AG09319 (cell line): ENCODE measurements around the gene PIK3C2G.

Experiments used
- DNase-seq: peaks from one replicate; pipeline ENCODE4 v3.0.0-alpha.2; 2010; ENCODE audit warnings: low read depth; ENCODE audit errors: extremely low read depth
- CTCF ChIP-seq: IDR thresholded peaks from 2 replicates; pipeline ENCODE4 v1.5.1; 2011; ENCODE audit warnings: low read depth, mild to moderate bottlenecking, inconsistent platforms, low read length, moderate library complexity

PIK3C2G gene, protein sequence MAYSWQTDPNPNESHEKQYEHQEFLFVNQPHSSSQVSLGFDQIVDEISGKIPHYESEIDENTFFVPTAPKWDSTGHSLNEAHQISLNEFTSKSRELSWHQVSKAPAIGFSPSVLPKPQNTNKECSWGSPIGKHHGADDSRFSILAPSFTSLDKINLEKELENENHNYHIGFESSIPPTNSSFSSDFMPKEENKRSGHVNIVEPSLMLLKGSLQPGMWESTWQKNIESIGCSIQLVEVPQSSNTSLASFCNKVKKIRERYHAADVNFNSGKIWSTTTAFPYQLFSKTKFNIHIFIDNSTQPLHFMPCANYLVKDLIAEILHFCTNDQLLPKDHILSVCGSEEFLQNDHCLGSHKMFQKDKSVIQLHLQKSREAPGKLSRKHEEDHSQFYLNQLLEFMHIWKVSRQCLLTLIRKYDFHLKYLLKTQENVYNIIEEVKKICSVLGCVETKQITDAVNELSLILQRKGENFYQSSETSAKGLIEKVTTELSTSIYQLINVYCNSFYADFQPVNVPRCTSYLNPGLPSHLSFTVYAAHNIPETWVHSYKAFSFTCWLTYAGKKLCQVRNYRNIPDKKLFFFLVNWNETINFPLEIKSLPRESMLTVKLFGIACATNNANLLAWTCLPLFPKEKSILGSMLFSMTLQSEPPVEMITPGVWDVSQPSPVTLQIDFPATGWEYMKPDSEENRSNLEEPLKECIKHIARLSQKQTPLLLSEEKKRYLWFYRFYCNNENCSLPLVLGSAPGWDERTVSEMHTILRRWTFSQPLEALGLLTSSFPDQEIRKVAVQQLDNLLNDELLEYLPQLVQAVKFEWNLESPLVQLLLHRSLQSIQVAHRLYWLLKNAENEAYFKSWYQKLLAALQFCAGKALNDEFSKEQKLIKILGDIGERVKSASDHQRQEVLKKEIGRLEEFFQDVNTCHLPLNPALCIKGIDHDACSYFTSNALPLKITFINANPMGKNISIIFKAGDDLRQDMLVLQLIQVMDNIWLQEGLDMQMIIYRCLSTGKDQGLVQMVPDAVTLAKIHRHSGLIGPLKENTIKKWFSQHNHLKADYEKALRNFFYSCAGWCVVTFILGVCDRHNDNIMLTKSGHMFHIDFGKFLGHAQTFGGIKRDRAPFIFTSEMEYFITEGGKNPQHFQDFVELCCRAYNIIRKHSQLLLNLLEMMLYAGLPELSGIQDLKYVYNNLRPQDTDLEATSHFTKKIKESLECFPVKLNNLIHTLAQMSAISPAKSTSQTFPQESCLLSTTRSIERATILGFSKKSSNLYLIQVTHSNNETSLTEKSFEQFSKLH (N-terminal part only)

DNA sequence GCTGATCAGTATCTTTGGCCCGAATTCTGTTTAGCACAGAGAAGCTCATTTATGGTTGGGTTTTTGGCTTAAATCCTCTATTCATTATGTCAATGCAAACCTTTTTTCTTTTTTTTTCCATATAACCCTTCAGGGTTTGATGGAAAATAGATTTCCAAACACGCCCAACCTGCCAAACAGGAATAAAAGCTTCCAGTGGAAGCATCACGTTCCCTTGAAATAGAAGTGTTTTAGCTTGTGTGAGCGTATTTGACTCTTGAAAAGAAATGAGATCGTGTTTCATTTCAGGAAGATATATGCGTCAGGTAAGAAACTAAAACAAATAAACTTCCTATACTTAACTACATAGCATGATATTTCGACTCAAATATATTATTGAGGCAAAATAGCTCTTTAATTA is at the start of gene PIK3C2G:
TSS of gene PIK3C2G (plus strand) at position 246 of the 400 bp plus-strand sequence. CDS start 20,564 bp downstream, outside the sequence.
- DNase-seq: no peak
- no peak for TF ChIP-seq CTCF

DNA sequence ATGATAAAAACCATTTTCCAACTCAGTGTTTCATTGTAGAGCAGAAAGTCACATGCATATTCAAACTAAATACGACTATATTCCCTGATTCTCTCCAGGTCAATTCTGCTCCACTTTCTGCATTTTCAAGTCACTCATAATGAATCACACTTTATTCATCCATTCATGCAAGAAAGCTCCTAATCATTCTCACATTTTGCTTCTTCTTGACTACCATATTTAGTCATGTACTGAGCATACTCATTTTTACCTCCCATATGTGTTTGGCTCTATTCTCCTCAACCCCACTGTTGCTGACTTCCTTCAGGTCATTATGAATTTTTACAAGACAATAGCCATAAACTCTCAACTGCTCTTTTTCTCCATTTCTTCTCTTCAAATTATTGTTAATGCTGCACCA is 43.4 kb upstream of the PIK3C2G start:
- DNase-seq: no peak
- TF ChIP-seq CTCF: no peak

DNA sequence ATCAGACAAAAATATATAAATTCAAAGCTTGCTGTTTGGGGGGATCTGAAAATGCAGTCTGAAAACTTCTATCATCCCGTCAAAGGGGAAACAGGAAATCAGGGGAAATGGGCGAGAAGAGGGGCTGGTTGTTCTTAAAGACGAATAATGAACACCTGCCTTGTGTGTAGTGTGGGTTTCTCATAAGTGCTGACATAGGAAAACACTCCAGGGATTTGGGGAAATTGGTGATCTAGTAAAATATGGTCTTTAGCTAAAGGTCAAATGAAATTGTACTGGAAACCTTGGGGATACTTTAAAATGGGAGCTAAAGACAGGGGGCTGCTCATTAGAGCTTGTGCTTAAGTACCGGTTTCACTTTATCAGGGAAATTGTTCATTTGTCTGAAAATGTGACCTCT is 39.6 kb upstream of the PIK3C2G start:
- no peak for DNase-seq

GRCh38 chr12:18222699-18223098 is 38.6 kb upstream of the PIK3C2G start:
- DNase-seq: no peak
- TF ChIP-seq CTCF: no peak

More for the DNA sequence above, 39.6 kb upstream of the PIK3C2G start:
- TF ChIP-seq CTCF: no peak

- TF ChIP-seq CTCF: peak; percentile 57
- DNase-seq: peak; percentile 11
Measured at GRCh38 chr12:18224745-18225144, 36.6 kb upstream of the PIK3C2G start.

DNA sequence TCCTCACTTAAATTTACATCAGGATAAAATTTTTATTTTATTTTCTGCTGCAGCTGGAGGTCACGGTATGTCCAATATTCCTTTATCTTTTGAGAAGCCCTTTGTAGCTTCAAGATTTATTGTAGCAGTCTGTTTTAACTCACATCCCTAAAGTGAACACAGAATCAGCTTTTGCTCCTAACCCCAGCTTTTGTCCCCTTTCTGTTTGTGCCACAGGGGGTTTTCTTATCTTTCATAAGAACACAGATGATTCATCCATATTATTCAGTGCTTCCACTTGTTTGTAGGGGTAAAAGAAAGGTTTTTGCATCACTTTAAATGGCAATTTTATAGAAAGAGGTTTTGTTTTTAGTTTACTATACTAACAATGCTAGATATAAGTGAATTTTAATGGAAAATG is 21.8 kb upstream of the PIK3C2G start:
- DNase-seq: no peak
- no peak for TF ChIP-seq CTCF
